ENCODE results near the gene PVALEF. TPM values are rescaled to one million over a fixed set of nuclear protein-coding genes. Genes with fewer than 3 reads are reported as not detected.

PVALEF gene
- total and polyA plus RNA-seq, 2 of the 8 experiments (the other 6 are each of a cell fraction or from before 2014, with no cell fraction given) = 0.03 TPM; not detected in 1

DNA sequence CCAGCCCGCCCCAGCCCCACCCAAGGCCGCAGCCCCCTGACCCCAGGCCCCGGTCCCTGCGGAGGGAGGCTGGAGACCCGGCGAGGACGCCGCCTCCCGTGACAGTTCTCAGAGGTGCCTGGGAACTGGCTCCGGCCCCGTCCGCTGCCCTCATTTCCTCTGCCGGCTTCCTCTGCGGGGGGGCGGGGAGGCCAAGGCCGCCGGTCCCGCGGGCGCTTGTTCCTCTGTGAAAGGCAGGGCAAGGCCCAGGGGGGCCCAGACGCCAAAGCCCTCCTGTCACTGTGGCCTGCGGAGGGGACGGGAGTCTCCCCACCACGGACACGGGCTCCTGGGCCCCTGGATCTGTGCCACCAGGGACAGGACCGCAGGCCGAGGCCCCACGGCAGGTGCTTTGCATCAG lies 5.0 kb upstream of the PVALEF start:
- H3K14ac ChIP-seq (ENCODE audit: insufficient read length) = no peak overlapping the region

More for the DNA sequence above, 5.0 kb upstream of the PVALEF start:
- no peak overlapping the region for H3K56ac ChIP-seq (replicated peaks; ENCODE audit: insufficient read length, low read depth, low read length)
- no peaks in the 10 kb centered on the region for H3K79me1 ChIP-seq (ENCODE audit: low read depth, low read length)
- H3K9me3 ChIP-seq (ENCODE audit: insufficient read depth in 2 of 2, low read depth in 1 of 2, low read length in 1 of 2) = no peaks in the 10 kb centered on the region
- H2AFZ ChIP-seq (ENCODE audit: low read length) = no peak overlapping the region
- TF ChIP-seq SIN3A (conservative IDR thresholded peaks at IDR 0.05 in 1 of 2, IDR thresholded peaks at IDR 0.05 in 1 of 2; ENCODE audit: low read depth in 1 of 2, low read length in 2 of 2) (no peak), SP4 (IDR thresholded peaks at IDR 0.05; ENCODE audit: low read length) (no peak), KDM4A (IDR thresholded peaks at IDR 0.05; ENCODE audit: low read depth, low read length, severe bottlenecking) (no peak), CHD2 (IDR thresholded peaks at IDR 0.05; ENCODE audit: low read length) (no peak), TAF7 (optimal IDR thresholded peaks at IDR 0.05; ENCODE audit: borderline replicate concordance, low read depth, low read length) (no peak), ATF3 (IDR thresholded peaks at IDR 0.05; ENCODE audit: insufficient read depth, low read depth, low read length) (no peak), GABPA (IDR thresholded peaks at IDR 0.05; ENCODE audit: borderline replicate concordance, insufficient read depth, low read length) (no peak), CEBPB (IDR thresholded peaks at IDR 0.05; ENCODE audit: low read depth, low read length) (no peak)
- no peak overlapping the region for H2BK5ac ChIP-seq (ENCODE audit: low read depth, low read length)
- no peaks in the 10 kb centered on the region for H3K36me3 ChIP-seq (ENCODE audit: control insufficient read depth in 2 of 4, insufficient read depth in 4 of 4, low read length in 3 of 4)
- no peak overlapping the region for H3K4me2 ChIP-seq (ENCODE audit: insufficient read depth in 1 of 2, low read depth in 2 of 2, low read length in 2 of 2)
- H2BK12ac ChIP-seq (ENCODE audit: low read depth, low read length) = no peak overlapping the region
- no peak overlapping the region for H3K27ac ChIP-seq (ENCODE audit: low read depth, low read length)
- no peaks in the 10 kb centered on the region for H3K23me2 ChIP-seq (ENCODE audit: low read depth, low read length)
- H3K4ac ChIP-seq (replicated peaks; ENCODE audit: insufficient read length, low read depth, low read length) = no peak overlapping the region
- H3K79me2 ChIP-seq (ENCODE audit: control insufficient read depth in 1 of 2, insufficient read depth in 2 of 2, low read length in 2 of 2) = no peaks in the 10 kb centered on the region
- peaks cover 0 to 2% of the 10 kb centered on the region in 2 experiments for H4K20me1 ChIP-seq (replicated peaks in 1 of 2; ENCODE audit: control insufficient read depth in 1 of 2, insufficient read depth in 2 of 2, low read length in 2 of 2)
- no peak overlapping the region for H3K23ac ChIP-seq (ENCODE audit: insufficient read length)
- FAIRE-seq (no peak), DNase-seq (ENCODE audit: low read depth in 1 of 2, low spot score in 2 of 2) (no peak)
- no peak overlapping the region for H4K5ac ChIP-seq (ENCODE audit: insufficient read length, low read depth, low read length)
- no peaks in the 10 kb centered on the region; a peak in 1 of 7 replicates for H3K27me3 ChIP-seq (replicated peaks in 1 of 4; ENCODE audit: control insufficient read depth in 3 of 4, extremely low read depth in 1 of 4, insufficient read depth in 3 of 4, low read length in 3 of 4)
- H3K4me1 ChIP-seq (replicated peaks in 1 of 4; ENCODE audit: control insufficient read depth in 3 of 4, insufficient read depth in 4 of 4, low read length in 3 of 4) = peaks cover 0 to 6% (median 0%) of the 10 kb centered on the region in 4 experiments; a peak in 3 of 7 replicates
- H2BK120ac ChIP-seq (replicated peaks; ENCODE audit: low read depth, low read length) = no peak overlapping the region
- no peak overlapping the region for H3K4me3 ChIP-seq (ENCODE audit: extremely low read depth in 1 of 4, insufficient read depth in 2 of 4, low read depth in 3 of 4, low read length in 4 of 4)
- no peak overlapping the region for H4K8ac ChIP-seq (ENCODE audit: extremely low read depth, insufficient read depth, low read length)
- no peak overlapping the region for H2AK5ac ChIP-seq (ENCODE audit: low read depth, low read length)
- H2BK20ac ChIP-seq (ENCODE audit: low read length) = no peak overlapping the region
- no peak overlapping the region for H2BK15ac ChIP-seq (ENCODE audit: low read length)
- POLR2A ChIA-PET (ENCODE audit: partially characterized antibody) = no interaction called here
- CTCF ChIA-PET (ENCODE audit: partially characterized antibody) = no interaction called here
- H4K91ac ChIP-seq (replicated peaks; ENCODE audit: insufficient read length, low read length) = no peak overlapping the region
- WGBS, 2 experiments (ENCODE audit: extremely low coverage in 1 of 2, insufficient coverage in 1 of 2, insufficient read length in 1 of 2, insufficient replicate concordance in 2 of 2, low coverage in 1 of 2, low lambda C conversion rate in 2 of 2, missing lambda C conversion rate in 1 of 2) = 91% methylated on average over 15 of the region's 28 CpGs; no CpG with 5 or more reads in 1 of the 2 experiments
- H3K18ac ChIP-seq (ENCODE audit: extremely low read depth, low read length) = no peak overlapping the region
- H3K9ac ChIP-seq (replicated peaks in 1 of 4; ENCODE audit: extremely low read depth in 1 of 4, low read depth in 3 of 4, low read length in 3 of 4) = no peak overlapping the region
